Thyroid gland (tissue), 4 donors: Measurements from ENCODE around the gene DYRK1A.

Source experiments
- CTCF ChIP-seq, 6 experiments: fragments of 200-600 bp in 3 of 6; fragments of 450-650 bp in 3 of 6; sonication (generic) in 3 of 6; IDR thresholded peaks; one replicate each; pipeline ENCODE4 v1.5.1; 2016 to 2019; ENCODE audit warnings: antibody characterized with exemption in 6 of 6, mild to moderate bottlenecking in 2 of 6, inconsistent platforms in 1 of 6, moderate library complexity in 1 of 6
- POLR2A ChIP-seq, 2 donors: fragments of 450-650 bp; IDR thresholded peaks; one replicate each; pipeline ENCODE4 v1.6.1; 2017; ENCODE audit warnings: antibody characterized with exemption in 2 of 2, mild to moderate bottlenecking in 2 of 2, moderate library complexity in 1 of 2

- no peak for TF ChIP-seq CTCF (IDR thresholded peaks at IDR 0.05)
- TF ChIP-seq POLR2A (IDR thresholded peaks at IDR 0.05), result no peak
Measured at GRCh38 chr21:37391666-37392065, 25.1 kb downstream of the DYRK1A start.
